ENCODE measurements around the gene FAM149B1.

GRCh38 chr10:73211106-73211811 lies 43.3 kb downstream of the FAM149B1 start:
- TF ChIP-seq KDM1A (CRISPR knock-in tag; IDR thresholded peaks at IDR 0.05) (no peak), CTCF (CRISPR knock-in tag; IDR thresholded peaks at IDR 0.05) (no peak), BCLAF1 (IDR thresholded peaks at IDR 0.05) (no peak), ZNF580 (CRISPR knock-in tag; IDR thresholded peaks at IDR 0.05; ENCODE audit: borderline replicate concordance, low read depth) (no peak), ZNF670 (CRISPR knock-in tag; IDR thresholded peaks at IDR 0.05; ENCODE audit: borderline replicate concordance) (no peak), JUNB (CRISPR knock-in tag; IDR thresholded peaks at IDR 0.05; ENCODE audit: borderline replicate concordance) (no peak), ZBTB10 (CRISPR knock-in tag; IDR thresholded peaks at IDR 0.05; ENCODE audit: borderline replicate concordance) (no peak), ZNF614 (CRISPR knock-in tag; IDR thresholded peaks at IDR 0.05; ENCODE audit: borderline replicate concordance) (no peak), ARNT (IDR thresholded peaks at IDR 0.05) (no peak)

Measured in HepG2 (cell line).